HepG2 (cell line): Measurements from ENCODE around the gene NLRC5.

Experiments used
- CEBPB ChIP-seq: IDR thresholded peaks from 2 replicates; pipeline ENCODE4 v1.6.1; 2011; ENCODE audit warnings: low read depth, low read length, improper control_type of control experiment, borderline replicate concordance
- HNF4G ChIP-seq, 2 experiments: sonication (generic) in 1 of 2; formaldehyde crosslinking in 1 of 2; IDR thresholded peaks; 2 replicates each; pipeline versions ENCODE4 v1.4.0 to v1.6.1; 2011 to 2020; ENCODE audit warnings: borderline replicate concordance in 2 of 2, low read depth in 2 of 2, mild to moderate bottlenecking in 2 of 2, low read length in 1 of 2, missing genetic modification reagents in 1 of 2, moderate library complexity in 1 of 2
- TF ChIP-seq, protein P1 (sequence below): sonication (generic); formaldehyde crosslinking; IDR thresholded peaks from 2 replicates; pipeline ENCODE4 v1.8.0; 2022; ENCODE audit warnings: mild to moderate bottlenecking, missing genetic modification reagents, moderate library complexity

DNA sequence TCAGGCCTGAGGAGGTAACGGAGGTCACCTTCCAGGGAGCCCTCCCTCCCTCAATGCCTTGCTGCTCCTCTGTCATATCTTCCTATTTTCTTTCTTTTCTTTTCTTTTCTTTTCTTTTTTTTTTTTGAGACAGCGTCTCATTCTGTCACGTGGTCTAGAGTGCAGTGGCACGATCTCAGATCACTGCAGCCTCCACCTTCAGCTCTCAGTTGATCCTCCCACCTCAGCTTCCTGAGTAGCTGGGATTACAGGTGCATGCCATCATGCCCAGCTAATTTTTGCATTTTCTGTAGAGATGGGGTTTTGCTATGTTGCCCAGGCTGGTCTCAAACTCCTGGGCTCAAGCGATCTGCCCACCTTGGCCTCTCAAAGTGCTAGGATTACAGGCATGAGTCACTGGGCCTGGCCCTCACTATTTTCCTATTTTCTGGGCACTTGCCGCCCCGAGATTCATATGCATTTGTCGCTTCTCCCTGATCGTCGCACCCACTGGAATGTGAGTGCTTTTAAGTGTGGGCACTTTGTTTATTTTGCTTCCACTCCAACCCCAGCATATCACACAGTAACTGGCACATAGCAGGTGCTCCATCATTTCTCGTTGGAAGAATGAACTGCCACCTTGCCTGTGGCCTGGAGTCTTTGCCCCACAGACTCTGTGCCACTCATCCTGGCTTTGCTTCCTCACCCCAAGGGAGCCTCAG lies 134.8 kb downstream of the NLRC5 start:
- TF ChIP-seq HNF4G (IDR thresholded peaks at IDR 0.05; ENCODE audit: borderline replicate concordance, low read depth, low read length) (no peak), HNF4G (CRISPR knock-in tag; IDR thresholded peaks at IDR 0.05; ENCODE audit: borderline replicate concordance, low read depth) (no peak), CEBPB (no peak)
- TF ChIP-seq, protein P1, sequence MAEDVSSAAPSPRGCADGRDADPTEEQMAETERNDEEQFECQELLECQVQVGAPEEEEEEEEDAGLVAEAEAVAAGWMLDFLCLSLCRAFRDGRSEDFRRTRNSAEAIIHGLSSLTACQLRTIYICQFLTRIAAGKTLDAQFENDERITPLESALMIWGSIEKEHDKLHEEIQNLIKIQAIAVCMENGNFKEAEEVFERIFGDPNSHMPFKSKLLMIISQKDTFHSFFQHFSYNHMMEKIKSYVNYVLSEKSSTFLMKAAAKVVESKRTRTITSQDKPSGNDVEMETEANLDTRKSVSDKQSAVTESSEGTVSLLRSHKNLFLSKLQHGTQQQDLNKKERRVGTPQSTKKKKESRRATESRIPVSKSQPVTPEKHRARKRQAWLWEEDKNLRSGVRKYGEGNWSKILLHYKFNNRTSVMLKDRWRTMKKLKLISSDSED (CRISPR knock-in tag), result no peak
